ENCODE results near the gene LRP8. TPM values are rescaled to one million over a fixed set of nuclear protein-coding genes. Genes with fewer than 3 reads are reported as not detected.
A peak's percentile ranks its signal among the peaks of the same experiment; 100 is the strongest.

Gene LRP8
- total and polyA plus RNA-seq, 7 donors = 0.17 to 2.4 (median 0.94) TPM

GRCh38 chr1:53237638-53238037, 90.2 kb downstream of the LRP8 start:
- intact Hi-C loops (cut with DNase I) = loop anchor here (2.0 to 5.0 kb wide), 2 partner anchors 17 to 40 kb away; partner anchors contain the start of genes CZIB (in 2 of the 2) and CPT2 (in 1 of the 2)
- WGBS, 3 donors = 8 to 28% (median 23%) methylated on average over 6 to 8 of the region's 8 CpGs
- Histone ChIP-seq H3K4me1 (peaks cover 23% of the 10 kb centered on the region), H3K36me3 (ENCODE audit: insufficient read depth in 1 of 2, low read depth in 1 of 2) (peaks cover 13 to 39% of the 10 kb centered on the region in 2 donors), H3K27ac (peak overlapping the region; percentile 83), H3K4me3 (peak overlapping the region; percentile 90), H3K27me3 (ENCODE audit: insufficient read depth in 3 of 3, low read length in 2 of 3) (peaks cover 0 to 6% (median 0%) of the 10 kb centered on the region in 3 donors), H3K9me3 (no peaks in the 10 kb centered on the region)
- no peak for ATAC-seq
- TF ChIP-seq CTCF (IDR thresholded peaks at IDR 0.05) = no peak
- no peak for DNase-seq

- ATAC-seq = no peak
- no peak for TF ChIP-seq CTCF (IDR thresholded peaks at IDR 0.05)
- WGBS, 3 donors = 30 to 38% (median 33%) methylated on average over 3 of the region's 3 CpGs
- H3K27me3 ChIP-seq (ENCODE audit: insufficient read depth in 3 of 3, low read length in 2 of 3) = no peaks in the 10 kb centered on the region
- H3K36me3 ChIP-seq (ENCODE audit: insufficient read depth in 1 of 2, low read depth in 1 of 2) = peaks cover 0 to 28% of the 10 kb centered on the region in 2 donors
- intact Hi-C loops (cut with DNase I) = loop anchor here (2.0 kb wide), 1 partner anchor 18 kb away; the partner anchor contains the start of gene MAGOH (in 2 of the 2)
- H3K4me1 ChIP-seq = peaks cover 14% of the 10 kb centered on the region
- peak overlapping the region; percentile 98 for H3K27ac ChIP-seq
- DNase-seq = no peak
- H3K4me3 ChIP-seq = peak overlapping the region; percentile 90
- no peaks in the 10 kb centered on the region for H3K9me3 ChIP-seq
These were observed 106.9 kb downstream of the LRP8 start for GRCh38 chr1:53220962-53221286.

GRCh38 chr1:53220171-53220961, 107.5 kb downstream of the LRP8 start, which contains the start of gene CZIB:
TSS of gene CZIB (minus strand) at chr1:53220634. CDS start at chr1:53220575, 59 bp downstream.
- peak within 1 kb of the TSS; percentile 90 for H3K4me3 ChIP-seq

GRCh38 chr1:53219711-53220110, 108.2 kb downstream of the LRP8 start:
- Histone ChIP-seq H3K27ac (peak overlapping the region; percentile 98), H3K4me1 (peaks cover 14% of the 10 kb centered on the region), H3K36me3 (ENCODE audit: insufficient read depth in 1 of 2, low read depth in 1 of 2) (peaks cover 0 to 40% of the 10 kb centered on the region in 2 donors), H3K4me3 (peak overlapping the region; percentile 90), H3K27me3 (ENCODE audit: insufficient read depth in 3 of 3, low read length in 2 of 3) (no peaks in the 10 kb centered on the region), H3K9me3 (no peaks in the 10 kb centered on the region)
- intact Hi-C loops (cut with DNase I) = loop anchor here (2.0 kb wide), 1 partner anchor 19 kb away; the partner anchor contains the start of gene MAGOH (in 2 of the 2)
- 14 to 19% (median 17%) methylated on average over 8 of the region's 8 CpGs for WGBS, 3 donors
- DNase-seq (no peak), ATAC-seq (no peak)
- TF ChIP-seq CTCF (IDR thresholded peaks at IDR 0.05) = no peak

More at GRCh38 chr1:53220171-53220961, 107.5 kb downstream of the LRP8 start, which contains the start of gene CZIB:
- DNase-seq (peak; percentile 97 to 98), ATAC-seq (peak; percentile 98 to 99 (median 98))
- Histone ChIP-seq H3K4me1 (peaks cover 14% of the 10 kb centered on the region), H3K27me3 (ENCODE audit: insufficient read depth in 3 of 3, low read length in 2 of 3) (no peaks in the 10 kb centered on the region), H3K9me3 (no peaks in the 10 kb centered on the region), H3K27ac (peak within 1 kb of the TSS; percentile 98), H3K36me3 (ENCODE audit: insufficient read depth in 1 of 2, low read depth in 1 of 2) (peaks cover 0 to 33% of the 10 kb centered on the region in 2 donors)
- intact Hi-C loops (cut with DNase I) = loop anchor here (2.0 kb wide), 1 partner anchor 18 kb away; the partner anchor contains the start of gene MAGOH (in 2 of the 2)
- no peak for TF ChIP-seq CTCF (IDR thresholded peaks at IDR 0.05)
- WGBS, 3 donors = 0 to 1% (median 0%) methylated on average over 54 to 61 of the region's 61 CpGs

Measured in psoas muscle (tissue), 8 donors.